Measurements from ENCODE around the gene ITPK1.
"Not testable (repeated sequence)": the region's sequence is repeated elsewhere in the genome, so short reads cannot be mapped to it uniquely, and the experiment has no call there.

The ITPK1 gene

GRCh38 chr14:93084866-93085857 lies 30.6 kb downstream of the ITPK1 start:
- DNase-seq (ENCODE audit: low read depth, low spot score), result no peak

GRCh38 chr14:93084402-93084801 lies 31.3 kb downstream of the ITPK1 start:
- DNase-seq (ENCODE audit: low read depth, low spot score), result no peak

- no peak for DNase-seq (ENCODE audit: low read depth, low spot score)
Observed at GRCh38 chr14:93083917-93084316, 31.8 kb downstream of the ITPK1 start.

DNA sequence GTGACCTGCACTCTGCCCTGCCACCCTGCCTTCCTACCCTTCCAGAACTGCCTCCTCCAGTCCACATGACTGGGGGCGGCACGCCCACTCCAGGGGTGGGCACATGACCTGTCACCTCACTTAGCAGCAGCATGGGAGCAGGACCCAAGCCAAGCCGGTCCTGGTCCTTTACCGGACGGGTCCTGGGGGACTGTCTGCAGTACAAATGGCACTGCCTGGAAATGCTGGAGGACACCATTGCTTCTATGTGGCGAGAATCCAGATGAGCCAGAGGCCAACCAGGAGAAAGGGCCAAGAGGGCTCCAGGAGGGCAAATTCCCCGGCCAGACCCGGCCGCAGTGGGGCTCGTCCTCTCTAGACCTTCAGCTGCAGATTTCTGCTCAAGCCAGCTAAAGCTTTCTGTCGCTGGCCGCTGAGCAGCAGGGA lies 33.1 kb downstream of the ITPK1 start:
- DNase-seq (ENCODE audit: low read depth, low spot score), result no peak

- DNase-seq (ENCODE audit: low read depth, low spot score), result no peak
Observed at GRCh38 chr14:93081876-93082570, 33.7 kb downstream of the ITPK1 start.

DNA sequence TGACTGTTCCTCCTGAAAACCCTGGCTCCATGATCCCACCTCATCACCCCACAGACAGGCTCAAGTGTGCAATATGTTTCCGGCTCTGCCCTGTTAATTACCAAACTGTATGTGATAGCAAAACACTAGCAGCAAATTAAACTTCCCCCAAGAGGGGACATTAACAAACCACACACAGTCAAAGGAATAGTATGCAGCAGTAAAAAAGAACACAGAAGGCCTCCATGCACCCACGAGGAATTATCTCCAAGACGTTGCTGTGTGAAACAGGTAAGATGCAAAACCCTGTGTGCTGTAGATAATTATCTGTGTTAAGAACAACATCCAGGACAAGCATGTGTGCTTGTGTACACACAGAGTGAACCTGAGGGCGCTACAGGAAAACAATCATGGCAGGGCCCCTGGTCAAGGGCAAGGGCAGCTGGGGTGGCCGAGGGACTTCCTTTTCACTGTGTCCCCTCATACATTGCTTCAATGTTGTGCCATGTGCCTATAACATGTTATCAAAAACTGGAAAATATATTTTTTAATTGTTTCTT lies 35.8 kb downstream of the ITPK1 start:
- no peak for DNase-seq (ENCODE audit: low read depth, low spot score)

DNA sequence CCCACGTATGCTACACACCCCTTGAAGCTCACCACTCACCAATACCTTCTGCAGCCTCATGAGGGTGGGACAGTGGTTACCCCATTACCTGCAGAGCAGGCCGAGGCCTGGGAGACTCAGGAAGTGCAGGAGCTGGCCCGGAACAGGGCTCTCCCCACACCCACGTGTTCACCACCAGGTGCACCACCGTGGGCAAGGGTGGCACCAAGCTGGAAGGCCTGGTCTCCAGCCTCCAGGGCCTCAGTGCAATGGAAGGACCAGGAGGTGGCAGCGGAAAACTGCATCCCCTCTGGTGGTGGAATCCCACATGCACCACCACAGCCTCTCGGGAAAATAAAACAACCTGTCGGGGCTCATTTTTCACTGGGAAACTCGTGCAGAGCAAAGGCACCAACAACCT lies 36.4 kb downstream of the ITPK1 start:
- DNase-seq (ENCODE audit: low read depth, low spot score), result no peak

DNA sequence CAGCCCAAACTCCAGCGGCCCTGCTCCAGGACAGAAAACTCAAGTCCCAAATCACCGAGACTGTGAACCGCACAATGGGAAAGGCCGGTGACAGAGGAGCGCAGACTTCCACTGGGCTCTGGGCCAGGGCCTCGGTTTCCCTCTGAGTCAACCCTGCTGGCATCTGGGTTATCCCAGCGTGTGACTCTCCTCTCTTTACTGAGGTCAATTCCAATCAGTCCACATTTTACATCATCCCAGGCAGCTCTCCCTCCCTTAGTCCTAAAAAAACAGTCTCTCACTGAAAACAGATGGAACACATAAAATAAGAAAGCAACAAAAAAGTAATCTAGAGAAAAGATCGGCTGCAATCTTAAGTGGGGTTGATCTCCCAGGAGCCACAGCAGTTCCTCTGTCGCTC lies 36.9 kb downstream of the ITPK1 start:
- no peak for DNase-seq (ENCODE audit: low read depth, low spot score)

DNA sequence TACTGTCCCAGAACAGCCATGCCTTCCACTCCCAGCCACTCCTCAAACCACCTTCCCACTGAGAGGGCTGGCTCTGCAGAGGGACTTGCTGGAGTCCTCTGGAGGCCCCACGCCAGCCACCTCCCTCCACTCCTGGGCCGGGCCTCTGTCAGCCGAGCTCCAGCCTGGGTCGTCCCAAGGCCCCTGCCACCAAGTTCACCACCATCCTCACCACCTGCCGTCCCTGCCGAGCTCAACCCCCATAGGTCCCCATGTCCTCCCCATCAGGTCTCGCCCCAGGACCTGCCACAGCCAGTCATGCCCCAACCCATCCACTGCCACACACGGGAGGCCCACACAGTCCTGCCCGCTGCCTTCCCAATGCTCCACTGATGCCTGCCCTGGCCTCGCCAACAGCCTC lies 39.0 kb downstream of the ITPK1 start:
- DNase-seq (ENCODE audit: low read depth, low spot score), result no peak

- no peak for DNase-seq (ENCODE audit: low read depth, low spot score)
Observed at GRCh38 chr14:93075891-93076290, 39.8 kb downstream of the ITPK1 start.

- no peak for DNase-seq (ENCODE audit: low read depth, low spot score)
Observed at GRCh38 chr14:93073910-93074769, 41.6 kb downstream of the ITPK1 start.

- no peak for DNase-seq (ENCODE audit: low read depth, low spot score)
Observed at GRCh38 chr14:93073358-93073707, 42.4 kb downstream of the ITPK1 start.

- no peak for DNase-seq (ENCODE audit: low read depth, low spot score)
Observed at GRCh38 chr14:93072659-93073357, 42.9 kb downstream of the ITPK1 start.

DNA sequence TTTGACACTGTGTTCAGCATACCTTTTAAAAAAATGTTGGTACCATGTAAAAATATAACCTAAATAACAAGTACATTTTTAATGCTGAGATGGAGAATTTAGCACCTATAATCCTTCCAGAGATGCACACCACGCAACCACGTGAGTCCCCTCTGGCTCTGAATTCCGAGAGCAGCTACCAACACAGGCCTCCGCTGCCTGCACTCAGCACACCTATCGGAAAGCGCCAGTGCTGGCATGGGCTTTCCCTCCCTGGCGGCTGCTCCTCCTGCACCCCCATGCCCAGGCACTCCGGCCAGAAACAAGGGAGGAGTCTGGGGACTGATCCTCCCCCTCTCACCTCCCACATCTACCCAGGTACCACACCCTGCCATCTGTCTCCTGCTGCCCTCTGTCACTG lies 47.0 kb downstream of the ITPK1 start:
- DNase-seq (ENCODE audit: low read depth, low spot score), result no peak

DNA sequence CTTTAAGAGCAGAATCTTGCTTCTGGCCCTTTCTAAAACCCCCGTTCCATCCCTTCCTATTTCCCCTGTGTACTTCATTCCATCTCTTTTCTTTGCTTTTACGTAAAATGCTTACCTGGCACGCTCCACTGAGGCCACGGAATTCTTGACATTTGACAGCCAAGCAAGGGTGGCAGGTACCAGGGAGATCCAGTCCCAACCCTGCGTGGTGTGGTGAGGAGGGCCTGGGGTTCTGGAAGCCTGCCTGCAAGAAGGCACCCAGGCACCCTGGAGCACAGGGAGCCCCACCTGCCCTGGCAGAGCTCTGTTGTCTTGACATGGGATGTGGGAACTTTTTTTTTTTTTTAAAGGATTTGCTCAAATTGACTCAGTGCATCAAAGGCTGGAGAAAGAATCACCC lies 48.6 kb downstream of the ITPK1 start:
- DNase-seq (ENCODE audit: low read depth, low spot score), result no peak

DNA sequence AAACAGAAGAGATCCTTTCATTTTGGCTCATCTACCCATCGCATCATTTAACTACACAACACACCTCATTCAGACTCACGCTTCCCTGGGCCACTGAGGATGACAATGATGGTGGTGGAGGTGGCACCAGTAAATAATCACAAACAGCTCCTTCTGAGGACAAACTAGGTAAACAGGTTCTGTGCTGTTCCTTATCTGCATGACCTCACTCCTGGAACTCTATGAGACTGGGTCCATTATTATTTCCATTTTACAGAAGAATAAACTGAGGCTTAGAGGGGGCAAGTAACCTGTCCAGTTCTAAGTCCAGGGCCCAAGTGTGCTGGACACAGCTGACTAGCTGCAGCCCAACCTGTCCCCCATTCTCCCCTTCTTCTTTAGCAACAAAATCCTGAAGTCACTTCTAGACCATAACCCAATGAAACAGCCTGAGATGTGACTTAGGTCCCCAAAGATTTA lies 50.4 kb downstream of the ITPK1 start:
- no peak for DNase-seq (ENCODE audit: low read depth, low spot score)

DNA sequence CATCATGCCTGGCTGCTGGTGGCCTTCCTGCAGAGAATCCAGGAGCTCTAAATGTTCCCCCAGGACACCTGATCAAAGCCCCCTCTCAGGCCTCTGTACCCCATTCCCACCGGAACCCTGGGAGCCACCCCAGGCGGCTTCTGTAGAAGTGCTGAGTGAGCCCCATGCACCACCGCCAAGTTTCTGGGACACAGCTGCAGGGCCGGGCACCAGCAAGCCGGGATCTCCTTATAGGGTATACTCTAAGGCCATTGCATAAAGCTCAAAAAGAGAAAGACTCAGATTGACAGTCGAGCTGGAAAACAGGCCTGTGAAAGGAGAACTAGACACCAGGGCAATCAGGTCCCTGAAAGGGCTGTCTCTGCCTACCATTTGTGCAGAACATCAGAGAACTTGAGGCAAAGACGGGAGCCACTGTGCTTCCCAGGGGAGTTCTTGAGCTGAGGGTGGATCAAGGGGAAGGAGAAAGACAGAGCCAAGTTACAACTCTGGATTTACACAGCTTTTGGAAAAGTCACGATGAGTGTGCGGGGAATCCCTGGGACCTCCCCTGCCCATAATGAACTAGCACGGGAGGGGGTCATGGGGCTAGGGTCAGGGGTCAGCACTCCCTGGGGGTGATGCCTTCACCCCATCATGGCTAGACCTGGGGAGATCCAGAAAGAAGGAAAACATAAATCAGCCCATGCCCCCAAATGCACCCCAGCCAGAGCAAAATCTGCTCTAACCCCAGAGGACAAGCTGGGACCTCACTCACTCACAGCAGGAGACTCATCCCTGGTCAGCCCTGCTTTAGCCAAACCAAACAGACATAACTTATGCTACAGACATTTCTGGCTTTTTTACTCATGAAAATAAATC lies 51.1 kb downstream of the ITPK1 start:
- no peak for DNase-seq (ENCODE audit: low read depth, low spot score)

DNA sequence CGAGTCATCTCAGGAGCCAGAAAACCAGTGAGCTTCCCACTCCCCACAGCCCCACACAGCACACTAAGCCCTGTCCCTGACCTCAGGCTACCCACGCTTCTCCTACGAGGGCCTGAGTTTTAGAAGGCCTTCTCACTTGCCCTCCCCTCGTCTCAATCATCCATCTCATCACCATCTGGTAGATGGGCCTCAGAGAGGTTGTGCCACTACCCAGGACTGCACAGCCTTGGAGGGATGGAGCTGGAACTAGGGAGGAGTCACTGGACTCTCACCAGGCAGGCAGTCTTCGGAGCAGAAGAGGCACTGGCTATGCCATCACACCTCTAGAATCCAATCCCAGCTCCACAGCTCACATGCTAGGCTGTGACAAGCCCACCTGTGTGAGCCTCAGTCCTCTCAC lies 52.3 kb downstream of the ITPK1 start:
- DNase-seq (ENCODE audit: low read depth, low spot score), result no peak

- DNase-seq (ENCODE audit: low read depth, low spot score), result peak; percentile 25
Observed at GRCh38 chr14:93062890-93063289, 52.8 kb downstream of the ITPK1 start.

DNA sequence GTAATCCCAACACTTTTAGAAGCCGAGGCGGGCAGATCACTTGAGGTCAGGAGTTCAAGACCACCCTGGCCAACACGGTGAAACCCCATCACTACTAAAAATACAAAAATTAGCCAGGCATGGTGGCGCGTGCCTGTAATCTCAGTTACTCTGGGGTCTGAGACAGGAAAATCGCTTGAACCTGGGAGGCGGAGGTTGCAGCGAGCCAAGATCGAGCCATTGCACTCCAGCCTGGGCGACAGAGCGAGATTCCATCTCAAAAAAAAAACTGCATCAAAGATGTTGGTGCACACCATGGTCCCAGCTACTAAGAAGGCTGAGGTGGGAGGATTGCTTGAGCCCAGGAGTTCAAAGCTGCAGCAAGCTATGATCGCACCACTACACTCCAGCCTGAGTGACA lies 53.7 kb downstream of the ITPK1 start:
- DNase-seq (ENCODE audit: low read depth, low spot score), result not testable (repeated sequence)

Measured in ELF-1 (cell line).